Gastrocnemius medialis (tissue), 4 donors: Measurements from ENCODE around the gene MIF4GD.

Experiments used
- POLR2A ChIP-seq, 2 donors: fragments of 450-650 bp; IDR thresholded peaks; one replicate each; pipeline ENCODE4 v1.6.1; 2017; ENCODE audit warnings: antibody characterized with exemption in 2 of 2, mild to moderate bottlenecking in 2 of 2, moderate library complexity in 2 of 2
- TF ChIP-seq, protein P1 (sequence below), 5 experiments: fragments of 450-650 bp in 3 of 5; fragments of 200-600 bp in 2 of 5; sonication (generic) in 2 of 5; IDR thresholded peaks in 4 of 5; conservative IDR thresholded peaks in 1 of 5; 1 replicate in 4 of 5; 2 replicates in 1 of 5; pipeline ENCODE4 v1.5.1; 2016 to 2019; ENCODE audit warnings: antibody characterized with exemption in 5 of 5, mild to moderate bottlenecking in 3 of 5, moderate library complexity in 3 of 5

- TF ChIP-seq, protein P1, sequence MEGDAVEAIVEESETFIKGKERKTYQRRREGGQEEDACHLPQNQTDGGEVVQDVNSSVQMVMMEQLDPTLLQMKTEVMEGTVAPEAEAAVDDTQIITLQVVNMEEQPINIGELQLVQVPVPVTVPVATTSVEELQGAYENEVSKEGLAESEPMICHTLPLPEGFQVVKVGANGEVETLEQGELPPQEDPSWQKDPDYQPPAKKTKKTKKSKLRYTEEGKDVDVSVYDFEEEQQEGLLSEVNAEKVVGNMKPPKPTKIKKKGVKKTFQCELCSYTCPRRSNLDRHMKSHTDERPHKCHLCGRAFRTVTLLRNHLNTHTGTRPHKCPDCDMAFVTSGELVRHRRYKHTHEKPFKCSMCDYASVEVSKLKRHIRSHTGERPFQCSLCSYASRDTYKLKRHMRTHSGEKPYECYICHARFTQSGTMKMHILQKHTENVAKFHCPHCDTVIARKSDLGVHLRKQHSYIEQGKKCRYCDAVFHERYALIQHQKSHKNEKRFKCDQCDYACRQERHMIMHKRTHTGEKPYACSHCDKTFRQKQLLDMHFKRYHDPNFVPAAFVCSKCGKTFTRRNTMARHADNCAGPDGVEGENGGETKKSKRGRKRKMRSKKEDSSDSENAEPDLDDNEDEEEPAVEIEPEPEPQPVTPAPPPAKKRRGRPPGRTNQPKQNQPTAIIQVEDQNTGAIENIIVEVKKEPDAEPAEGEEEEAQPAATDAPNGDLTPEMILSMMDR (IDR thresholded peaks at IDR 0.05 in 4 of 5, conservative IDR thresholded peaks at IDR 0.05 in 1 of 5), result no peak
- TF ChIP-seq POLR2A (IDR thresholded peaks at IDR 0.05), result no peak
These were observed 31.1 kb downstream of the MIF4GD start for GRCh38 chr17:75239778-75240393.
